Glomerular visceral epithelial cell (primary cell): ENCODE results near the gene OR10A6.
A peak's percentile ranks its signal among the peaks of the same experiment; 100 is the strongest.

Experiments used
- DNase-seq: peaks from one replicate; pipeline ENCODE4 v3.0.0-alpha.2; 2016; ENCODE audit errors: extremely low spot score

Gene OR10A6

DNA sequence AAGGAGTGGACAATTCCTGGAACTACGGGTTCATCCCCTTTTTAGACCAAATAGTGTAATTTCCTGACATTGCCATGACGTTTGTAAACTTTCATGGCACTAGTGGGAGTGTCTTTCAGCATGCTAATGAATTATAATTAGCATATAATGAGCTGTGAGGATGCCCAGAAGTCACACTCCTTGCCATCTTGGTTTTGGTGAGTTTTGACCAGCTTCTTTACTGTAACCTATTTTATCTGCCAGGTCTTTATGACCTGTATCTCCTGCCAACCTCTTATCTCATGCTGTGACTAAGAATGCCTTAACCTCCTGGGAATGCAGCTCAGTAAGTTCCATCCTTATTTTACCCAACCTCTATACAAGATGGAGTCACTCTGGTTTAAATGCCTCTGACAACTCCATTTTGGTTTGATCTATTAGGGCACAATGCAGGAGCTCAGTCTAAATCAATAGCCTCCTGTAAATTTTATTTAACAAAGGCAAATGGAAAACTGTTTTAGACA, 20.7 kb downstream of the OR10A6 start:
- no peak for DNase-seq

DNA sequence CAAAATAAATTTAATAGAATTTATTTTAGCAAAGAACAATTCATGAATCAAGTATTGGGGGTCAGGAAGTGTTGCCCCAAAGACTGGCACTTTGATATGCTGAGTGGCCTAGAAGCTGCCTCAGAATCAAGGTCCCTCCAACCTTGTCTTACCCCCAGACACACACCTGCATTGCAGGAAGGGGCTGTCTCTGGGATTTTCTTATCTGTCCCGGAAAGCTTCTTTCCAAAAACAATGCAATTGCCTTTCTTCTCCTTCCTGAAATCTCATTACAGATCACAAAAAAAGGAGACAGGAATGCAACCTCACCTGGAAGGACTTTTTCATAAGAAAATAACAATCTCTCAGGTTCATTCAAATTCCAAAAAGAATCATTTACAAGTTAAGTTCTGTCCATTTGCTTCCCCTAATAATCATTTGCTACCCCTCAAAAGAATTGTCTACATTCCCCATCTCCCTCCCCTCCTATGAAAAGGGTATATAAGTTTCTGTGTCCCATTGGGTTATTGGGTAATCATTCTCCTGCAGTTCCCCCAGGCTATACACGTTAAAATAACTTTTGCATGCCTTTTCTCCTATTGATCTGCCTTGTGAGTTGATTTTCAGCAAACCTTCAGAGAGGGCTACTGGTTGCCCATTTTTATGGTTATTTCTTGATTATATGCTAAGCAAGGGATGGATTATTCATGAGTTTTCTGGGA, 21.3 kb downstream of the OR10A6 start:
- DNase-seq, result no peak

DNA sequence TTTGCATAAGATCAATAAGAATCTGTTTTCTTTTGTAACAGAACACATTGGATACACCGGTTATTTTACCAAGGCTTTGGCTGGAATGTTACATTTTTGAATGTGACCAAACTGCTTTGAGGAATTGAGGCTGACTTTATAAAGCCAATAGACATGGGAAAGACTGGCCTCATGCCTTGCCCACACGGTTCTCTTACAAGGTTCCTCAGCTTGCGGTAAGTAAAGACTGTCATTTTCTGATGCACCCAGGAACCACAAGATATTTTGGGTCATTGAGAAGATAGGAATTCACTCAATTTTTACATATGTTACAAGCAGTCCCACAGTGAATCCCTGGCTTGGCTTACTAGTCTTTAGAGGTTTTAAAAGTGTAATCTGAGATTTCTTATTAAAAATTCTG, 23.9 kb downstream of the OR10A6 start:
- DNase-seq, result no peak

DNA sequence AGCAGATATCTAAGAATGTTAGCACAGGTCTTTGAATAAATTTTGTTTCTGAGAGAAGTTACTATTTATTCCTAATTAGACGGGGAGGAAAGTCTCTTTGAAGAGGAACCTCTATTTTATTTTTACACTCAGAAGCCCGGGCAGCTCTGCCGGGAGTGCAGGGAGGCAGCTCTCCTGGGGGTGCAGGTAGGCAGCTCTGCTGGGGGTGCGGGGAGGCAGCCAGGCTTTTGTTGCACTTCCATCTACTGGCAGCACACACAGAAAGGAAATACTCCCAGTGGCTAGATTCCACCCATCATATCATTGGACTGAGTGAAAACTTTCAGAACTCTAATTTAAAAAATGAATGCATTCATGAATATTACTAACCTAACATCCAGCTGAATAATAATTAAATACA, 24.6 kb downstream of the OR10A6 start:
- DNase-seq, result no peak

DNA sequence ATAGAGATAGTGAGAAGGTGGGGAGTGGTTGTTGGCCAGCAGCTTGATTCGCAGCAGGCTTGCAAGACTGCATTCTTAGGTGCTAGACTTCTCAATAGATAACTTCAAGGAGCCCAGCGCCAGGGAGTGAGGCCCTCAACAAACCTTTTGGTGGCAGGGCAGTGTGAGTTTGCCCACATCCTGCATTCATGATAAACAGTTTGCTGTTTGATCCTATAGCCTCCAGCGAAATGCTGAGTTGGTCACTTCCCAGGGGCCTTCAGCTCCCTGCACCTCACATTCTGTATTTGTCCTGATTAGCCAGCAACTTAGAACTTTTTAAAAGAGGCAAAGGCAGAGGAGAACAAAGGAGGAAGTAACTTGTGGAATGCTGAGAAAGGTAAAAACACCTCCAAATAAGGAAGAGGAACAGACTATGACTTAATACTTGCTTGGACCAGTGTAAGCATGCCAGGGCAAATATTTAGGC, 25.1 kb downstream of the OR10A6 start:
- DNase-seq, result no peak

DNA sequence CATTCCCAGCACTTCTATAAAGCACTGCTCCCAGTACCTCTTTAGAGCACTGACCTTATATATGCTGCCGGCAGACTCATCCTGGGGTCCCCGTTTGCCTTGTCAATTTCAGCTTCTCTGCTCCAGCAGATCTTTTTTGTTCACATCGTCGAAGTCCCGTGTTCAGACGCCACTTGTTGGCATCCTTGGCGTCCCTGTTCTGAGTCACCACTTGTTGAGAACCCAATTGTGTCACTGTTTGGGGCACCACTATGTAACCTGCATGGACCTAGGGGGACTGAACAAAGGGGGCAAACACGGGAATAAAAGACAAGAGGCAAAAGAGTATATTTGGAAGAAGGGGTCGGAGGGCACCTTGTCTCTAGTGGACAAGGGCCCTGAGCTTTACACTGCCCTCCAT, 25.5 kb downstream of the OR10A6 start:
- DNase-seq, result no peak

DNA sequence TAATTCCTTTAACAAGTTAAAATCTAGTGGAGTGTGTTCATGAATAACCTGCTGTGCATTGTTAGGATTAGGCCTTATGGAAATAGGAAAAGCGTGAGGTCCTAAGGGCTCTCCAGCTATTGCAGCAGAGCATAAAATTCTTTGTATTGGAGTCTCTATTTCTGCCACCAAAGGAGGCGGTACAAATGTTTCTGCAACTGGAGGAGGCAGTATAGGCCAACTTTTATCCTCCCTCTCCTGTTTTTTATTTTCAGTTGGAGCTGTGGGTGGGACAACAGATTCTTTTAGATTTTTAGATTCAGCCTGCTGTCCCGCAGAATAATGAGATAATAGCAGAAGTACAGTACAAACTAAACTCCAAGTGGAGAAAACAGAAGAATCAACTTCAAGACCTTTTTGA, 26.2 kb downstream of the OR10A6 start:
- no peak for DNase-seq

DNA sequence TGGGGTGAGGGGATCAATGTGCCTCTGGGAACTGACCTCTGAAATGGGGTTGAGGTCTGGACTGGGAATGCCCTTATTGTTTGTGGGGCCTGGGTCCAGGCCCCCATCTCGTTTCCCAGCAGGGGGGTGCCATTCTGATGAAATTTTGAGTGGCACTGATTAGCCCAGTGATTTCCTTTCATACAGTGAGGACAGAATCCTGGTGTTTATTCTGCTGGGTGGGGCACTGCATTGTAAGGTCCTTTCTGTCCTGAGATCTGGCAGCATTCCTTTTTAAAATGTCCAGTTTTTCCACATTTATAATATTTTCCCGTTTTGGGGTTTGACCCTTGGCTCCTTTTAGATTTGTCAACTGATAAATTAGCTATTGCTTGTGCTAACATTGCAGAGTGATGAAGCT, 27.1 kb downstream of the OR10A6 start:
- DNase-seq, result no peak

DNA sequence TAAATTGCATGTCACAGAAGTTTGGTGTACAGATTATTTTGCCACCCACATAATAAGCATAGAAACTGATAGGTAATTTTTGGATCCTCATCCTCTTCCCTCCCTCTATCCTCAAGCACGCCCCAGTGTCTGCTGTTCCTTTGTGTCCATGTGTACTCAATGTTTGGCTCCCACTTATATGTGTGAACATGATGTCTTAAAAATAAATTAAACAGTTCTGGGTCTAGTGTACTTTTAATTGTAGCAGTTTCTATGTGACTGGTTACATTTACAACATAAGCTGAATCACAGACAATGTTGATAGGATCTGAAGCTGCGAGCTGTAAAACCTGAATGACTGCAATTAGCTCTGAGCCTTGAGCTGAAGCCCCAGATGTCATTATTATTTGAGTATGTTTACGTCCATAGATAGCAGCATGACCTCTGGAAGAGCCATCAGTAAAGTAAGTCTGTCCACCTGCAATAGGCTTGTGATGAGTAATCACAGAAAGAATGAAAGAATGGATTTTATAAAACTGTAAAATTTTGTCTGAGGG, 29.7 kb downstream of the OR10A6 start:
- DNase-seq, result no peak

DNA sequence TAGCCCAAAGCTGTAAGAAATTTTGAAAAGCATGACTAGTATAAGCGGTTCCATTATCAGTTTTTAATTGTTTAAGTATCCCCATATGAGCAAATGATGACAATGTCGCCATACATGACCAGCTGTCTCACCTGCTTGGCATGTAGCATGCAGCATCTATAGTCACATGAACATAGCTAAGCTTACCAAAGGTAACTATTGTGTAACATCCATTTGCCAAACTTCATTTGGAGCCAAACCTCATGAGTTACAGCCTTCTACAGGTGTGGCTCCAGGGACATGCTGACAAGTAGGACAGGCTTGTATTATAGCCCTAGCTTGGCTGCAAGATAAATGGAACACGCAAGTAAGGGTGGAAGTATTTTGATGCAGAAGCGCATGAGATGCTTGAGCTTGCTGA, 30.4 kb downstream of the OR10A6 start:
- no peak for DNase-seq

DNA sequence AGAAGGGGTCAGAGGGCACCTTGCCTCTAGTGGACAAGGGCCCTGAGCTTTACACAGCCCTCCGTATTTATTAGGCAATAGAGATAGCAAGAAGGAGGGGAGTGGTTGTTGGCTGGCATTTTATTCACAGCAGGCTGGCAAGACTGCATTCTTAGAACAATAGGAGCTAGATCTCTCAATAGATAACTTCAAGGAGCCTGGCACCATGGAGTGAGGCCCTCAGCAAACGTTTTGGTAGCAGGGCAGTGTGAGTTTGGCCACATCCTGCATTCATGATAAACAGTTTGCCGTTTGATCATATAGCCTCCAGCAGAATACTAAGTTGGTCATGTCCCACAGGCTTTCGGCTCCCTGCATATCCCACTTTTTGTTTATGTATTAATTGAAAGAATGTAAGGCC, 31.6 kb downstream of the OR10A6 start:
- DNase-seq, result no peak

DNA sequence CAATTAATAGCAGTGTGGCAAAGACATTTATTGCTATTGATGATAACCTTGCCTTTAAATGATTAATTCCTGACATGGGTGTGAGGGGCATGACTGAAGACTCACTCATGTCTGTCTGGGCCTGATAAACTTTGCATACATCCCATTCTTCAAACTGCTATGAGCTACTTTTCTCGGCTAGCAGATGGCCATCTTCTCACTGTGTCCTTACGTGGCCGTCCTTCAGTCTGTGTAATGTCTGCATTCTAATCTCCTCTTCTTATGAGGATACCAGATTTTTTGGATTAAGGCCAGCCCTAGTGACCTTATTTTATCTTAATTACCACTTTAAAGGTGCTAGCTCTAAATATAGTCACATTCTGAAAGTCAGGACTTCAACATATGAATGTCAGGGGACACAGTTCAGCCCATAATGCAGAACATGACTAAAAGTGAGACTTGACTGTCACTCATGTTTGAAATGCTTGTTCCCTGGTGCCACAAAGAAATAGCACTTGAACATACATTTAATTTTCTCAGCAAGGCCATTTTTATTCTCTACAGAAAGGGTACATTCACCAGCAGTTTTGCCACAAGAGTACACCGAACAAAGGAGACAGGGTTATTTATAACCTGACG, 32.3 kb downstream of the OR10A6 start:
- DNase-seq, result no peak

DNA sequence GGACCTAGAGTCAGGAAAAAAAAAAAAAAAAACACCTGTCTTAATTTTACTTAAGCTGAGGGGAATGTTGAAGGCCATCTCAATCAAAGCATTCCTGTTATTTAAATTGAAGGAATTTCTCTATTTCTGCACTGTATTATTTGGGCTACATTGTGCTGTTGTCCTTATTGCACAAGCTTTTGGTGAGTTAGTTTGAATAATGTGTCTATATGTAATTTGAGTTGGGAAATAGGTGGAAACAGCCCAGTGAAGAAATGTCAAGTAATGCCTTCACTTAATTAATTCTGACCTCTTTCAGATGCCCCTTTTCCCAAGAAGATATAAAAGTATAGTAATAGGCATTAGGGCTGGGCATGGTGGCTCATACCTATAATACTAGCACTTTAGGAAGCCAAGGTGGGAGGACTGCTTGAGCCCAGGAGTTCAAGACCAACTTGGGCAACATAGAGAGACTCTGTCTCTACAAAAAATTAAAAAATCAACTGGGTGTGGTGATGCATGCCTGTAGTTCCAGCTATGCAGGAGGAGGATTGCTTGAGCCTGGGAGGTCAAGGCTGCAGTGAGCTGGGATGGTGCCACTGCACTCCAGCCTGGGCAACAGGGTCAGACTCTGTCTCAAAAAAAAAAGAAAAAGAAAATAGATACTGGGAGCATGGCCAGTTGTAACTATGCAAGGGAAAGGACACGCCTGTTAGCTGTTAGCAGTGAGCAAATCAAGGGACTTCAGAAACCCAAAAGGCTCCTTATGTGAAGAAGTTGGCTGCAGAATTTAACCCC, 34.9 kb downstream of the OR10A6 start:
- no peak for DNase-seq

DNA sequence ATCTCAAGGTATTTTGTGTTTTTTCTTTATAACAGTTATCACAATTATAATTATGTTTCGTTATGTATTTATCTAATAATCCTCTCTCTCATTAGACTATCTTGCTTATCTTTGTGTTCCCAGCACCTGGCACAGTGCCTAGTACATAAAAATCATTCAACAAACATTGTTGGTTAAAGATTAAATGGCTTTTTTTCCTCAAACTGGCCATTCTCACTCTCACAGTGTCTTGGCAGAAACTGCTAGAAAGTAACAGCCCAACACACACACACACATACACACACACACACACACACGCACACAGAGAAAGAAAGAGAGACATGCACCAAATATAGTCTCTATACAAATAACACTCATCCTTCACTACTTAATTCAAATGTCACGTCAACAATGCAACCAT, 36.8 kb downstream of the OR10A6 start:
- DNase-seq, result no peak

DNA sequence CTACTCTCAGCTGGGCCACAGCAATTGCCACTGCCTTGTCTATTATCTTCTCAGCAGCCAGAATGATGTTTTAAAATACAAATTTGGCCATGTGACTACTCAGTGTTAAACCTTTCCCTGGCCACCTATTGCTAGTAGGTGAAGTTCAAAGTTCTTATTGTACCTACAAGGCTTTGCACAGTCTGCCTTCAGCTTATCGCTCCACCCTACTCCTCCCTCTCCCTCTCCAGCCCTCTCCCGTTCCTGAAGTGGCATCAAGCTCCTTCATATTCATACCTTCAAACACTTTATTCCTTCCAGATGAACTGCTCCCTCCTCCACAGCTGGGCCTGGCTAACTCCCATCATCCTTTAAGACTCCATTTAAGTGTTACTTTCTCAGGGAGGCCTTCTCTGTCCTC, 37.3 kb downstream of the OR10A6 start:
- DNase-seq, result no peak

DNA sequence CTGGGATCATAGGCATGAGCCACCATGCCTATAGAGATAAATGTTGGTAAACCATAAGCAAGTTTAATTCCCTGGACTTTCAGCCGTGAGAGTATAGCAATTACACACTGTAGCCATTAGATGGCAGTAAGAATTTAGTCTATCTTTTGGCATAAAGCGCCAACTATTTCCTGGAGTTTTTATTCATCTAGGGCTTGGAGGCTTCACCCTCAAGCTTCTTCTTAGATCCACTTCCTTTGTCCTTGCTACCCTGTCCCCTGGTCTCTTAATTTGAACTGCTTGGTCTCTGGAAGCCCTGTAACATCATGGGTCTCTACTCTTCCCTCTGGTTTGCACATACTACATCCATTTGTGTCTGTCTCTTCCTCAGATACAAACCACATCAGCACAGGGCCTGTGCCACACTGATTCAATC, 38.2 kb downstream of the OR10A6 start:
- DNase-seq, result peak; percentile 56

DNA sequence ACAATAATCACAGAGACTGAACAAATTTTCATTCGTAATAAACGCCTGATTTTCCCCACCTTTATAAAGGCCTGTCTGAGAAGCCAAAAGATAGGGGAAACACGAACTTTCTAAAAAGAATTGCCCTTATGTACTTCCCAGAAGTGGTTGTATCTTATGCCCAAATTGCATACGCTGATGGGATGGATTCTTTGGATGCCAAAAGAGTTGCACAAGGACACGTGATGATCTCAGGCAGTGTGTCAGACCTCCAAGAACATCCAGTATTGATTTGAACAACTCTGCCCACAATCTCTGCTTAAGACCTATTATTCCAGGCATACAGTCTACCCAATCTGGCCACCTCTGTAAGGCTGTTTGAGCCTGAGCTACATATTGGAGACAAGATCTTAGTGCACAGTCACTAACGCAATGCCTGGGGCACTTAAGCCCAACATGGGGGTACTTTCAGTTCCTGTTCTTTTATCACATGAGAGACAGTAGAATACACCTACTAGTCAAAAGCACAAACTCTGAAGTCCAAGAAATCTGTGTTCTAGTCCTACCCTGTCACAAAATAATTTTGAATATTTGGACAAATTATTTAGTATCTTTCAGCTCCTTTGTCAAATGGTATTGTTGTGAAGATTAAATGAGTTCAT, 38.9 kb downstream of the OR10A6 start:
- no peak for DNase-seq

DNA sequence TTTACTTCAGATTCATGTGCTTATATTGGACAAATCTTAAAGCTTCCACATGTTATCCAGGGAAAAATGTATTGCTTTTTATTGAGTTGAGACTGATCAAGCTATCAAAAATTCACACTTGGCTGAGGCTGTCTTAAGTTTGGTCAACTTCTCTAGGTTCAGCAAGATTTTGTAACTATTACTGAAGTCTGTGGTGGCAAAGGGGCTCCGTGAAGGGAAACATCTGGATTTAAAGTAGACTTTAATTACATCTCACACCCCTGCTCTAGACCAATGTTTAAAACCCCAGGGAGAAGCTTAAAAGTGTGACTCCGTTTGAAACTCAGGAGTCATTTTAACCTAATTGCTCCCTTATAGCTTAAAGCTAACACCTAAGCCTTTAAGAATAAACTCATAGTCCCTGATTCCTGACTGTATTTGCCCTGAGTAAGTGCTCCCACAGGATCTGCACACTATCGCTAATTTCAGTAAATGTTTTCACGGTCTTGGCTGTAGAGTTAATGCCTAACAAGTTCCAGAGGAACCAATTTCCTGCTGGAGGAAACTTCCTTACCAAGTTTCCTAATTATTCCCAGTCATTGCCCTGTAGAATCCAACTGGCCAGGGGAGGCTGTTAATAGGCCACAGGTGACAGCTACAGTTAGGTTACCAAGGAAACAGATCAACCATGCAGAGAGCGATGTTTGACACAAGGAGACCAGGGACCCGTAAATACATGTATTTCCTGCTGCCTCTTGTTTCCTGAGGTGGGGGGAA, 40.5 kb downstream of the OR10A6 start:
- DNase-seq, result peak; percentile 13

DNA sequence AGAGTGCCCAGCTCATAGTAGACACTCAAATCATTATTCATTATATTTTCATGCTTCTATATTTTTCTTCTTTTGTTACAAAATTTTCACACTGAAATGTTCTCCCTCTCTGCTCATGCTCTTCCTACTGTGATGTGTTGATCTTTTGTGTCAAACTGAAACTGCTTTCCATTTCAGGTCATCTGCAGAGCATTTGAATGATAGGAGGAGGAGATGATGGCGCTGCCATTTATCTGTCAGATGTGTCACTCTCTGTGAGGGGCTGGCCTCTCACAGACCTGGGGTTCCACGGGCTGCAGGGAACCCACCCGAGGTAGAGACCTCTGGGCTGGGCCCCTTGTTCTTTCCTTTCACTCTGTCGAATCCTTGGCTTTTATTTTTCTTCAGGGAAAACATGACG, 41.1 kb downstream of the OR10A6 start:
- no peak for DNase-seq

DNA sequence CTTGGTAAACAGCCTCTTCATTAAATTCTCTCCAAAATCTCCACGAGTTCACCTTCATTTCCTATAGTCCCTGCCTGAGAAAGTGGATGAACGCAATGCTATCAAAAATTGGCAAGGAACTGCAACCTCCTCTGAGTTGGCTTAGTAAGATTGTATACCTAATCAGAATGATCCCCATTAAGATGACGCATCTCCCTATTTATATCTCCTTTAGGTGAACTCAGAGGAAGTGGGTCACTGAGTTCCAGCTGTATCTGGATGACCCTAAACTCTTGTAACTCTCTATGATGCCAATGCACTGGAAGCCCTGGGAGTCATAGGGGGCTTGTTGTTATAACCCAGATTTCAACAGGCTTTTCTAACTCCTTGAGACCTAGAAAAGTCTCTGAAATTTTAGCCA, 48.2 kb downstream of the OR10A6 start:
- DNase-seq, result no peak
